ENCODE data around the gene TFPI.

Gene TFPI

GRCh38 chr2:187475499-187476248 is 78.6 kb downstream of the TFPI start:
- Histone ChIP-seq H3K9me3 (ENCODE audit: control insufficient read depth, insufficient read depth, low read length) (no peaks in the 10 kb centered on the region), H3K4me2 (ENCODE audit: low read length) (no peak overlapping the region), H3K27ac (ENCODE audit: low read depth, low read length) (no peak overlapping the region), H4K20me1 (ENCODE audit: control insufficient read depth, insufficient read depth, low read depth, low read length) (no peaks in the 10 kb centered on the region), H3K27me3 (ENCODE audit: control insufficient read depth, low read length) (no peaks in the 10 kb centered on the region), H3K79me2 (ENCODE audit: control insufficient read depth, low read length) (no peaks in the 10 kb centered on the region), H3K4me3 (ENCODE audit: low read length) (no peak overlapping the region), H3K4me1 (ENCODE audit: control insufficient read depth, low read length) (no peaks in the 10 kb centered on the region), H3K36me3 (ENCODE audit: control insufficient read depth, low read length) (no peaks in the 10 kb centered on the region), H3K9me2 (replicated peaks; ENCODE audit: control insufficient read depth, low read length) (no peaks in the 10 kb centered on the region), H3F3A (ENCODE audit: control insufficient read depth, insufficient read depth) (no peaks in the 10 kb centered on the region)
- TF ChIP-seq CTCF (IDR thresholded peaks at IDR 0.05; ENCODE audit: low read depth, low read length, poor library complexity, severe bottlenecking) (no peak), EZH2phosphoT487 (IDR thresholded peaks at IDR 0.05; ENCODE audit: borderline replicate concordance, low read length) (no peak)

- no peaks in the 10 kb centered on the region for H3K9me3 ChIP-seq (ENCODE audit: control insufficient read depth, insufficient read depth, low read length)
- no peak for TF ChIP-seq EZH2phosphoT487 (IDR thresholded peaks at IDR 0.05; ENCODE audit: borderline replicate concordance, low read length)
- TF ChIP-seq CTCF (IDR thresholded peaks at IDR 0.05; ENCODE audit: low read depth, low read length, poor library complexity, severe bottlenecking) = no peak
- H3K27me3 ChIP-seq (ENCODE audit: control insufficient read depth, low read length) = no peaks in the 10 kb centered on the region
- H3K36me3 ChIP-seq (ENCODE audit: control insufficient read depth, low read length) = no peaks in the 10 kb centered on the region
- no peak overlapping the region for H3K4me2 ChIP-seq (ENCODE audit: low read length)
- no peaks in the 10 kb centered on the region for H4K20me1 ChIP-seq (ENCODE audit: control insufficient read depth, insufficient read depth, low read depth, low read length)
- H3K79me2 ChIP-seq (ENCODE audit: control insufficient read depth, low read length) = no peaks in the 10 kb centered on the region
- no peaks in the 10 kb centered on the region for H3K9me2 ChIP-seq (replicated peaks; ENCODE audit: control insufficient read depth, low read length)
- no peak overlapping the region for H3K27ac ChIP-seq (ENCODE audit: low read depth, low read length)
- H3K4me3 ChIP-seq (ENCODE audit: low read length) = no peak overlapping the region
- no peaks in the 10 kb centered on the region for H3K4me1 ChIP-seq (ENCODE audit: control insufficient read depth, low read length)
- no peaks in the 10 kb centered on the region for H3F3A ChIP-seq (ENCODE audit: control insufficient read depth, insufficient read depth)
These were observed 83.5 kb downstream of the TFPI start for GRCh38 chr2:187470698-187471097.

DNA sequence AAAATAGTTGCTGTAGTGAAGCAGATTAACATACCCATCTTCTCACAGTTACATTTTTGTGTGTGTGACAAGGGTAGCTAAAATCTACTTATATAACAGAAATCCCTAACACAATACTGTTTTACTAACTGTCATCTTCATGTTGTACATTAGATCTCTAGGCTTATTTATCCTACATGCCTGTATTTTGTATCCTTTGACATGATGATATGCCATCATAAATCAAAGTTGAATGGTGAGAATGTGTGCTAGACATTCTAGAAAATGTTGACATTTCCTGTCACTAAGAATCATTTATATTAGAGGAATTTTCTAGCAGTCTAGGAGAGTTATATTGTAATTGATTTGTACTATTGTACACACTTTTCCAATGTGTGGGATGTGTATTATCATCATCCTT is 84.7 kb downstream of the TFPI start:
- Histone ChIP-seq H3K4me3 (ENCODE audit: low read length) (no peak overlapping the region), H3K79me2 (ENCODE audit: control insufficient read depth, low read length) (no peaks in the 10 kb centered on the region), H3K4me1 (ENCODE audit: control insufficient read depth, low read length) (no peaks in the 10 kb centered on the region), H3K9me3 (ENCODE audit: control insufficient read depth, insufficient read depth, low read length) (no peaks in the 10 kb centered on the region), H3K27me3 (ENCODE audit: control insufficient read depth, low read length) (no peaks in the 10 kb centered on the region), H3F3A (ENCODE audit: control insufficient read depth, insufficient read depth) (no peaks in the 10 kb centered on the region), H3K4me2 (ENCODE audit: low read length) (no peak overlapping the region), H3K9me2 (replicated peaks; ENCODE audit: control insufficient read depth, low read length) (no peaks in the 10 kb centered on the region), H3K36me3 (ENCODE audit: control insufficient read depth, low read length) (no peaks in the 10 kb centered on the region), H4K20me1 (ENCODE audit: control insufficient read depth, insufficient read depth, low read depth, low read length) (no peaks in the 10 kb centered on the region), H3K27ac (ENCODE audit: low read depth, low read length) (no peak overlapping the region)
- TF ChIP-seq EZH2phosphoT487 (IDR thresholded peaks at IDR 0.05; ENCODE audit: borderline replicate concordance, low read length) (no peak), CTCF (IDR thresholded peaks at IDR 0.05; ENCODE audit: low read depth, low read length, poor library complexity, severe bottlenecking) (no peak)
